Panc1 (cell line): Measurements from ENCODE around the gene WNK4. TPM values are rescaled to one million over a fixed set of nuclear protein-coding genes. Genes with fewer than 3 reads are reported as not detected.

Source experiments
- ATAC-seq: fragments of 200-7000 bp; cut with Tn5 transposase; 2 replicates; pipeline ENCODE4 v1.9.1; 2020; ENCODE audit warnings: mild to moderate bottlenecking, moderate library complexity
- BruUV-seq: library from RNA; stranded (reverse); fragments of 400-500 nt; replicated peaks from 2 replicates; lab custom pipeline; 2021; lab: Mats Ljungman, UMichigan
- CTCF ChIA-PET: fragments of 300-600 bp; sonication (Branson Sonifier 250); formaldehyde crosslinking; loops from one replicate; lab custom pipeline; 2022; ENCODE audit warnings: antibody characterized with exemption; lab: Charles Lee
- POLR2A ChIA-PET: fragments of 300-600 bp; sonication (Branson Sonifier 250); formaldehyde crosslinking; loops from one replicate; lab custom pipeline; 2022; ENCODE audit warnings: antibody characterized with exemption; lab: Charles Lee
- DNase-seq: peaks from one replicate; pipeline ENCODE4 v3.0.0-alpha.2; 2010; ENCODE audit warnings: low read depth, low spot score
- H3K27ac ChIP-seq: 2 replicates; pipeline ENCODE4 v1.5.1; 2011; ENCODE audit warnings: mild to moderate bottlenecking, low read length, inconsistent platforms
- H3K27me3 ChIP-seq: fragments of 200-500 bp; sonication (Bioruptor generic); 2 replicates; pipeline ENCODE4 v1.6.0; 2014; ENCODE audit warnings: low read length, inconsistent platforms; ENCODE audit not compliant: control insufficient read depth, insufficient read depth
- H3K36me3 ChIP-seq: fragments of 200-500 bp; sonication (Bioruptor generic); 2 replicates; pipeline ENCODE4 v1.5.1; 2014; ENCODE audit warnings: inconsistent platforms, mild to moderate bottlenecking, low read length, moderate library complexity; ENCODE audit not compliant: control insufficient read depth, insufficient read depth
- H3K4me1 ChIP-seq: 2 replicates; pipeline ENCODE4 v1.5.1; 2011; ENCODE audit warnings: inconsistent platforms, mild to moderate bottlenecking, low read length, moderate library complexity; ENCODE audit not compliant: control insufficient read depth, insufficient read depth
- H3K4me3 ChIP-seq, 2 experiments: 2 replicates each; pipeline ENCODE4 v1.5.1; 2011 to 2012; ENCODE audit warnings: low read depth in 2 of 2, low read length in 2 of 2, mild to moderate bottlenecking in 2 of 2, inconsistent platforms in 1 of 2, moderate library complexity in 1 of 2
- H3K9me3 ChIP-seq: fragments of 200-500 bp; sonication (Bioruptor generic); 2 replicates; pipeline ENCODE4 v1.5.1; 2014; ENCODE audit warnings: low read depth, mild to moderate bottlenecking, inconsistent platforms, low read length, moderate library complexity; ENCODE audit not compliant: control insufficient read depth, insufficient read depth
- POLR2AphosphoS5 ChIP-seq: IDR thresholded peaks from 2 replicates; pipeline ENCODE4 v1.6.1; 2012; ENCODE audit warnings: mild to moderate bottlenecking, low read depth, low read length, moderate library complexity
- SIN3A ChIP-seq: IDR thresholded peaks from 2 replicates; pipeline ENCODE4 v1.6.1; 2012; ENCODE audit warnings: low read depth, mild to moderate bottlenecking, low read length, moderate library complexity, borderline replicate concordance; ENCODE audit not compliant: insufficient read depth
- TCF7L2 ChIP-seq: IDR thresholded peaks from 2 replicates; pipeline ENCODE4 v1.6.1; 2011; ENCODE audit warnings: mild to moderate bottlenecking, low read depth, low read length, inconsistent platforms
- in situ Hi-C: cut with HindIII; loops from 2 replicates; pipeline ENCODE4 v1.10.0; 2016; ENCODE audit warnings: low sequenced_read_pairs, low pct_unique_long_range_greater_than_20kb
- intact Hi-C: fragments of 100-400 bp; cut with micrococcal nuclease; formaldehyde crosslinking; loops from one replicate; pipeline ENCODE4 v1.10.0; 2022; ENCODE audit not compliant: unreplicated experiment
- total RNA-seq: library from RNA; stranded (reverse); gene quantifications from one replicate; pipeline ENCODE4 v1.2.1, GENCODE V29; 2021; ENCODE audit not compliant: unreplicated experiment
- TF ChIP-seq, protein P1 (sequence below), 2 experiments: IDR thresholded peaks; 2 replicates each; pipeline ENCODE4 v1.6.1; 2011 to 2012; ENCODE audit warnings: low read depth in 2 of 2, control low read depth in 1 of 2, low read length in 1 of 2, mild to moderate bottlenecking in 1 of 2, moderate library complexity in 1 of 2; ENCODE audit not compliant: insufficient read depth in 1 of 2
- TF ChIP-seq, protein P2 (sequence below): fragments of 450-650 bp; IDR thresholded peaks from 2 replicates; pipeline ENCODE4 v1.5.1; 2017; ENCODE audit warnings: mild to moderate bottlenecking

WNK4 gene
- total RNA-seq, 1 experiment from 2014 or later: 3.5 TPM

DNA sequence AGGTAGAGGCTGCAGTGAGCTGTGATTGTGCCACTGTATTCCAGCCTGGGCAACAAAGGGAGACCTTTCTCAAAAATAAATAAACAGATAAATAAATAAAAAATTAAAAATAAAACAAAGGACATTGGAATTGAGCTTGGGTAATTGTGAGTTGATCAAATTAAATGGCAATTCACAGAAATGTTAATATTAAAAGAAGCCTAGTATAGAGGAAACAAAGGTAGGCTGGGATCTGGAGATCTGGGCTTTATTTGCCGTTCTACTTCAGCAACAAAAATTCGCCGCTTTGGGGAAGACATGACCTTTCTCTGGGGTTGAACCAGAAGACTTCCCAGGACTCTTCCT lies 7.5 kb upstream of the WNK4 start:
- Histone ChIP-seq H3K4me1 (peaks cover 9% of the 10 kb centered on the region), H3K36me3 (no peaks in the 10 kb centered on the region), H3K4me3 (peak overlapping the region; percentile 73 to 95), H3K9me3 (no peaks in the 10 kb centered on the region), H3K27me3 (no peaks in the 10 kb centered on the region), H3K27ac (peak overlapping the region; percentile 86)
- TF ChIP-seq SIN3A: no peak
- TF ChIP-seq, protein P1, sequence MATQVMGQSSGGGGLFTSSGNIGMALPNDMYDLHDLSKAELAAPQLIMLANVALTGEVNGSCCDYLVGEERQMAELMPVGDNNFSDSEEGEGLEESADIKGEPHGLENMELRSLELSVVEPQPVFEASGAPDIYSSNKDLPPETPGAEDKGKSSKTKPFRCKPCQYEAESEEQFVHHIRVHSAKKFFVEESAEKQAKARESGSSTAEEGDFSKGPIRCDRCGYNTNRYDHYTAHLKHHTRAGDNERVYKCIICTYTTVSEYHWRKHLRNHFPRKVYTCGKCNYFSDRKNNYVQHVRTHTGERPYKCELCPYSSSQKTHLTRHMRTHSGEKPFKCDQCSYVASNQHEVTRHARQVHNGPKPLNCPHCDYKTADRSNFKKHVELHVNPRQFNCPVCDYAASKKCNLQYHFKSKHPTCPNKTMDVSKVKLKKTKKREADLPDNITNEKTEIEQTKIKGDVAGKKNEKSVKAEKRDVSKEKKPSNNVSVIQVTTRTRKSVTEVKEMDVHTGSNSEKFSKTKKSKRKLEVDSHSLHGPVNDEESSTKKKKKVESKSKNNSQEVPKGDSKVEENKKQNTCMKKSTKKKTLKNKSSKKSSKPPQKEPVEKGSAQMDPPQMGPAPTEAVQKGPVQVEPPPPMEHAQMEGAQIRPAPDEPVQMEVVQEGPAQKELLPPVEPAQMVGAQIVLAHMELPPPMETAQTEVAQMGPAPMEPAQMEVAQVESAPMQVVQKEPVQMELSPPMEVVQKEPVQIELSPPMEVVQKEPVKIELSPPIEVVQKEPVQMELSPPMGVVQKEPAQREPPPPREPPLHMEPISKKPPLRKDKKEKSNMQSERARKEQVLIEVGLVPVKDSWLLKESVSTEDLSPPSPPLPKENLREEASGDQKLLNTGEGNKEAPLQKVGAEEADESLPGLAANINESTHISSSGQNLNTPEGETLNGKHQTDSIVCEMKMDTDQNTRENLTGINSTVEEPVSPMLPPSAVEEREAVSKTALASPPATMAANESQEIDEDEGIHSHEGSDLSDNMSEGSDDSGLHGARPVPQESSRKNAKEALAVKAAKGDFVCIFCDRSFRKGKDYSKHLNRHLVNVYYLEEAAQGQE (IDR thresholded peaks at IDR 0.05; ENCODE audit: insufficient read depth in 1 of 2, low read depth in 2 of 2, low read length in 1 of 2): no peak
- ChIA-PET POLR2A (interaction anchor here (0.8 kb wide), 1 partner anchor 12 kb away, joined by 5 read pairs; the partner anchor contains the start of gene RAMP2), CTCF (no interaction called here)
- peak; percentile 29 for ATAC-seq
- no TSS peak for BruUV-seq
- DNase-seq: no peak
- in situ Hi-C loops: no loop called here
- intact Hi-C loops: no loop called here

DNA sequence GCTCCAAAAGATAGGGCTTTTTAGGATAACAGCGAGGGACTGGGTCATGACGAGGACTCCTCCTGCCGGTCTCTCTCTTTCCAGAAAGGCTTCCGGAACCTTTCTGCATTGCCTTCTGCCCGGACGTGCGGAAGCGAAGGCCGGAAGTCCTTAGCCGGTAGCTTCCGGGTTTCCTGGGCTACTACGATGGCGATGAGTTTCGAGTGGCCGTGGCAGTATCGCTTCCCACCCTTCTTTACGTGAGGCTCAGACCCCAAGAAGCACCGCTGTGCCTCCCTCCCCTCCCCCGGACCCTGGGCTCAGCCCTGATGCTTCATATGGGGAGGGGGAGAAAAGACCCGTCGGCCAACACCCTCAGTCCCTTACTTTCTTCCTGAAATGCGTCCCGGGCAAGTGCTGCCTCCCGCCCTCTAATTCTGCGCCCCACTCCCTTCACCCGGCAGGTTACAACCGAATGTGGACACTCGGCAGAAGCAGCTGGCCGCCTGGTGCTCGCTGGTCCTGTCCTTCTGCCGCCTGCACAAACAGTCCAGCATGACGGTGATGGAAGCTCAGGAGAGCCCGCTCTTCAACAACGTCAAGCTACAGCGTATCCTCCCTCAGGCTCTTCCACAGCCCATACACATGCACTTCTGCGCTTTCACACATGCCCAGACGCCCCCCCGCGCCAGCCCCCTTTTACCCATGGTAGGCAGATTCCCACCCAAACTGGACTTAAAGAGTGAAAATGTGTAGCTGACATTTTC lies 6.9 kb upstream of the WNK4 start, which contains the start of gene VPS25:
VPS25 (plus strand) TSS at position 160 of the 746 bp plus-strand sequence; CDS start at position 187, 27 bp downstream.
- H3K4me3 ChIP-seq: peak within 1 kb of the TSS; percentile 73 to 95
- in situ Hi-C loops: no loop called here
- no peaks in the 10 kb centered on the region for H3K27me3 ChIP-seq
- TSS peak; percentile 92 for BruUV-seq
- H3K9me3 ChIP-seq: no peaks in the 10 kb centered on the region
- H3K4me1 ChIP-seq: peaks cover 9% of the 10 kb centered on the region
- ATAC-seq: peak; percentile 97
- H3K27ac ChIP-seq: peak within 1 kb of the TSS; percentile 86
- POLR2A ChIA-PET: interaction anchor here (0.8 to 1.1 kb wide), 2 partner anchors 13 to 51 kb away, joined by 5 to 8 read pairs; partner anchors contain the start of genes BECN1 and RAMP2
- intact Hi-C loops: no loop called here
- CTCF ChIA-PET: interaction anchor here (0.6 to 1.2 kb wide), 2 partner anchors 10 to 14 kb away, joined by 3 read pairs; no protein-coding TSS in a partner anchor
- H3K36me3 ChIP-seq: no peaks in the 10 kb centered on the region
- DNase-seq: peak; percentile 36
- TF ChIP-seq TCF7L2 (no peak), POLR2AphosphoS5 (peak; percentile 85)
- TF ChIP-seq, protein P2, sequence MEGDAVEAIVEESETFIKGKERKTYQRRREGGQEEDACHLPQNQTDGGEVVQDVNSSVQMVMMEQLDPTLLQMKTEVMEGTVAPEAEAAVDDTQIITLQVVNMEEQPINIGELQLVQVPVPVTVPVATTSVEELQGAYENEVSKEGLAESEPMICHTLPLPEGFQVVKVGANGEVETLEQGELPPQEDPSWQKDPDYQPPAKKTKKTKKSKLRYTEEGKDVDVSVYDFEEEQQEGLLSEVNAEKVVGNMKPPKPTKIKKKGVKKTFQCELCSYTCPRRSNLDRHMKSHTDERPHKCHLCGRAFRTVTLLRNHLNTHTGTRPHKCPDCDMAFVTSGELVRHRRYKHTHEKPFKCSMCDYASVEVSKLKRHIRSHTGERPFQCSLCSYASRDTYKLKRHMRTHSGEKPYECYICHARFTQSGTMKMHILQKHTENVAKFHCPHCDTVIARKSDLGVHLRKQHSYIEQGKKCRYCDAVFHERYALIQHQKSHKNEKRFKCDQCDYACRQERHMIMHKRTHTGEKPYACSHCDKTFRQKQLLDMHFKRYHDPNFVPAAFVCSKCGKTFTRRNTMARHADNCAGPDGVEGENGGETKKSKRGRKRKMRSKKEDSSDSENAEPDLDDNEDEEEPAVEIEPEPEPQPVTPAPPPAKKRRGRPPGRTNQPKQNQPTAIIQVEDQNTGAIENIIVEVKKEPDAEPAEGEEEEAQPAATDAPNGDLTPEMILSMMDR: no peak
